ENCODE data around the gene ACOT12. TPM values are rescaled to one million over a fixed set of nuclear protein-coding genes. Genes with fewer than 3 reads are reported as not detected.
"Not testable (repeated sequence)": the region's sequence is repeated elsewhere in the genome, so short reads cannot be mapped to it uniquely, and the experiment has no call there.

ACOT12 gene
- total RNA-seq, 1 experiment from 2014 or later: not detected

GRCh38 chr5:81354093-81354492 is 39.8 kb downstream of the ACOT12 start:
- in situ Hi-C loops (cut with HindIII; ENCODE audit: low sequenced_read_pairs): no loop called here
- no peak for DNase-seq (ENCODE audit: low spot score)

GRCh38 chr5:81353189-81353588 is 40.7 kb downstream of the ACOT12 start:
- in situ Hi-C loops (cut with HindIII; ENCODE audit: low sequenced_read_pairs): no loop called here
- DNase-seq (ENCODE audit: low spot score): no peak

- no peak for DNase-seq (ENCODE audit: low spot score)
- in situ Hi-C loops (cut with HindIII; ENCODE audit: low sequenced_read_pairs): no loop called here
Measured at GRCh38 chr5:81350507-81350906, 43.4 kb downstream of the ACOT12 start.

- DNase-seq (ENCODE audit: low spot score): no peak
- in situ Hi-C loops (cut with HindIII; ENCODE audit: low sequenced_read_pairs): no loop called here
Measured at GRCh38 chr5:81349161-81349560, 44.8 kb downstream of the ACOT12 start.

GRCh38 chr5:81345411-81346003 is 48.4 kb downstream of the ACOT12 start:
- in situ Hi-C loops (cut with HindIII; ENCODE audit: low sequenced_read_pairs): no loop called here
- no peak for DNase-seq (ENCODE audit: low spot score)

GRCh38 chr5:81344736-81345135 is 49.2 kb downstream of the ACOT12 start:
- DNase-seq (ENCODE audit: low spot score): no peak
- in situ Hi-C loops (cut with HindIII; ENCODE audit: low sequenced_read_pairs): no loop called here

GRCh38 chr5:81338213-81338612 is 55.7 kb downstream of the ACOT12 start:
- in situ Hi-C loops (cut with HindIII; ENCODE audit: low sequenced_read_pairs); DNase-seq (ENCODE audit: low spot score): not testable (repeated sequence)

- in situ Hi-C loops (cut with HindIII; ENCODE audit: low sequenced_read_pairs): no loop called here
- no peak for DNase-seq (ENCODE audit: low spot score)
Measured at GRCh38 chr5:81337803-81338202, 56.1 kb downstream of the ACOT12 start.

GRCh38 chr5:81336556-81336955 is 57.4 kb downstream of the ACOT12 start:
- in situ Hi-C loops (cut with HindIII; ENCODE audit: low sequenced_read_pairs): no loop called here
- no peak for DNase-seq (ENCODE audit: low spot score)

- DNase-seq (ENCODE audit: low spot score): no peak
- in situ Hi-C loops (cut with HindIII; ENCODE audit: low sequenced_read_pairs): no loop called here
Measured at GRCh38 chr5:81335946-81336345, 58.0 kb downstream of the ACOT12 start.

- in situ Hi-C loops (cut with HindIII; ENCODE audit: low sequenced_read_pairs): no loop called here
- DNase-seq (ENCODE audit: low spot score): no peak
Measured at GRCh38 chr5:81334304-81335061, 59.5 kb downstream of the ACOT12 start.

- in situ Hi-C loops (cut with HindIII; ENCODE audit: low sequenced_read_pairs): no loop called here
- DNase-seq (ENCODE audit: low spot score): no peak
Measured at GRCh38 chr5:81326554-81326953, 67.4 kb downstream of the ACOT12 start.

- in situ Hi-C loops (cut with HindIII; ENCODE audit: low sequenced_read_pairs): no loop called here
- DNase-seq (ENCODE audit: low spot score): no peak
Measured at GRCh38 chr5:81317536-81317935, 76.4 kb downstream of the ACOT12 start.

- no peak for DNase-seq (ENCODE audit: low spot score)
- in situ Hi-C loops (cut with HindIII; ENCODE audit: low sequenced_read_pairs): no loop called here
Measured at GRCh38 chr5:81316571-81316970, 77.4 kb downstream of the ACOT12 start.

GRCh38 chr5:81315830-81316229 is 78.1 kb downstream of the ACOT12 start:
- no peak for DNase-seq (ENCODE audit: low spot score)
- in situ Hi-C loops (cut with HindIII; ENCODE audit: low sequenced_read_pairs): no loop called here

GRCh38 chr5:81315336-81315735 is 78.6 kb downstream of the ACOT12 start:
- in situ Hi-C loops (cut with HindIII; ENCODE audit: low sequenced_read_pairs): no loop called here
- no peak for DNase-seq (ENCODE audit: low spot score)

GRCh38 chr5:81314581-81314980 is 79.4 kb downstream of the ACOT12 start:
- no peak for DNase-seq (ENCODE audit: low spot score)

GRCh38 chr5:81313686-81314085 is 80.2 kb downstream of the ACOT12 start:
- in situ Hi-C loops (cut with HindIII; ENCODE audit: low sequenced_read_pairs): no loop called here
- no peak for DNase-seq (ENCODE audit: low spot score)

More at GRCh38 chr5:81314581-81314980, 79.4 kb downstream of the ACOT12 start:
- in situ Hi-C loops (cut with HindIII; ENCODE audit: low sequenced_read_pairs): no loop called here

- in situ Hi-C loops (cut with HindIII; ENCODE audit: low sequenced_read_pairs): no loop called here
- no peak for DNase-seq (ENCODE audit: low spot score)
Measured at GRCh38 chr5:81313278-81313677, 80.7 kb downstream of the ACOT12 start.

GRCh38 chr5:81310402-81311063 is 83.4 kb downstream of the ACOT12 start:
- no peak for DNase-seq (ENCODE audit: low spot score)
- in situ Hi-C loops (cut with HindIII; ENCODE audit: low sequenced_read_pairs): no loop called here

Data from G401 (cell line).